H9 (cell line): Measurements from ENCODE around the gene RHEX. TPM values are rescaled to one million over a fixed set of nuclear protein-coding genes. Genes with fewer than 3 reads are reported as not detected.

Experiments used
- DNase-seq: peaks from one replicate; pipeline ENCODE4 v3.0.0-alpha.2; 2017
- H2AFZ ChIP-seq: one replicate; pipeline ENCODE4 v1.6.1; 2013; ENCODE audit warnings: mild to moderate bottlenecking, low read length, control low read depth, moderate library complexity
- H2AK5ac ChIP-seq: 2 replicates; pipeline ENCODE4 v1.6.1; 2013; ENCODE audit warnings: low read length, control low read depth, mixed read lengths; ENCODE audit not compliant: insufficient read length
- H2BK120ac ChIP-seq: one replicate; pipeline ENCODE4 v1.6.1; 2013; ENCODE audit warnings: low read depth, mild to moderate bottlenecking, low read length, control low read depth, inconsistent platforms; ENCODE audit not compliant: poor library complexity, severe bottlenecking
- H2BK12ac ChIP-seq: 2 replicates; pipeline ENCODE4 v1.6.1; 2013; ENCODE audit warnings: low read length, control low read depth, mixed read lengths, low read depth; ENCODE audit not compliant: insufficient read length
- H2BK15ac ChIP-seq: 2 replicates; pipeline ENCODE4 v1.6.1; 2013; ENCODE audit warnings: low read depth, low read length, control low read depth
- H2BK20ac ChIP-seq: one replicate; pipeline ENCODE4 v1.6.1; 2013; ENCODE audit warnings: low read depth, mild to moderate bottlenecking, low read length, control low read depth, inconsistent platforms; ENCODE audit not compliant: poor library complexity, severe bottlenecking
- H2BK5ac ChIP-seq: 2 replicates; pipeline ENCODE4 v1.6.1; 2013; ENCODE audit warnings: low read length, control low read depth, mixed read lengths; ENCODE audit not compliant: insufficient read length
- H3K14ac ChIP-seq: 2 replicates; pipeline ENCODE4 v1.6.1; 2013; ENCODE audit warnings: low read length, control low read depth; ENCODE audit not compliant: insufficient read depth
- H3K18ac ChIP-seq: 2 replicates; pipeline ENCODE4 v1.6.1; 2013; ENCODE audit warnings: low read depth, mild to moderate bottlenecking, mixed read lengths, low read length, control low read depth; ENCODE audit not compliant: insufficient read length
- H3K23ac ChIP-seq: 2 replicates; pipeline ENCODE4 v1.6.1; 2013; ENCODE audit warnings: low read length, control low read depth, mixed read lengths, low read depth; ENCODE audit not compliant: insufficient read length
- H3K23me2 ChIP-seq: 2 replicates; pipeline ENCODE4 v1.6.1; 2013; ENCODE audit warnings: low read depth, mild to moderate bottlenecking, mixed read lengths, low read length, control low read depth; ENCODE audit not compliant: insufficient read length, poor library complexity, severe bottlenecking
- H3K27ac ChIP-seq: 2 replicates; pipeline ENCODE4 v1.5.1; 2013; ENCODE audit warnings: low read length, control low read depth, mixed read lengths, low read depth; ENCODE audit not compliant: insufficient read length
- H3K27me3 ChIP-seq: 2 replicates; pipeline ENCODE4 v1.6.1; 2013; ENCODE audit warnings: low read length, control low read depth, inconsistent platforms; ENCODE audit not compliant: insufficient read depth
- H3K4ac ChIP-seq: 2 replicates; pipeline ENCODE4 v1.6.1; 2013; ENCODE audit warnings: low read depth, mild to moderate bottlenecking, control low read depth, inconsistent platforms, low read length, moderate library complexity
- H3K4me1 ChIP-seq: 2 replicates; pipeline ENCODE4 v1.6.1; 2013; ENCODE audit warnings: low read length, control low read depth, inconsistent platforms; ENCODE audit not compliant: insufficient read depth
- H3K4me2 ChIP-seq: 2 replicates; pipeline ENCODE4 v1.6.1; 2013; ENCODE audit warnings: low read length, control low read depth, mixed read lengths; ENCODE audit not compliant: insufficient read length, insufficient read depth
- H3K56ac ChIP-seq: 2 replicates; pipeline ENCODE4 v1.6.1; 2013; ENCODE audit warnings: low read depth, mild to moderate bottlenecking, mixed read lengths, low read length, control low read depth; ENCODE audit not compliant: insufficient read length
- H3K79me1 ChIP-seq: 2 replicates; pipeline ENCODE4 v1.6.1; 2013; ENCODE audit warnings: low read depth, mild to moderate bottlenecking, moderate library complexity, low read length, control low read depth, inconsistent platforms; ENCODE audit not compliant: insufficient read depth, poor library complexity, severe bottlenecking
- H3K79me2 ChIP-seq: 2 replicates; pipeline ENCODE4 v1.6.1; 2013; ENCODE audit warnings: low read length, control low read depth, inconsistent platforms; ENCODE audit not compliant: insufficient read depth
- H3K9ac ChIP-seq: 2 replicates; pipeline ENCODE4 v1.6.1; 2013; ENCODE audit warnings: low read length, control low read depth, mixed read lengths; ENCODE audit not compliant: insufficient read length; ENCODE audit errors: extremely low read depth
- H3K9me3 ChIP-seq: one replicate; pipeline ENCODE4 v1.6.1; 2013; ENCODE audit warnings: low read depth, low read length, inconsistent platforms; ENCODE audit not compliant: control insufficient read depth
- H3T11ph ChIP-seq: one replicate; pipeline ENCODE4 v1.6.1; 2013; ENCODE audit warnings: mild to moderate bottlenecking, low read length, control low read depth, inconsistent platforms
- H4K20me1 ChIP-seq: one replicate; pipeline ENCODE4 v1.6.1; 2013; ENCODE audit not compliant: control insufficient read depth, insufficient read length, insufficient read depth
- H4K5ac ChIP-seq: 2 replicates; pipeline ENCODE4 v1.6.1; 2013; ENCODE audit warnings: low read depth, mild to moderate bottlenecking, mixed read lengths, low read length, control low read depth; ENCODE audit not compliant: insufficient read length
- H4K8ac ChIP-seq: replicated peaks from 2 replicates; pipeline ENCODE4 v1.6.1; 2013; ENCODE audit warnings: low read length, control low read depth, mixed read lengths, low read depth; ENCODE audit not compliant: insufficient read length
- H4K91ac ChIP-seq: 2 replicates; pipeline ENCODE4 v1.6.1; 2013; ENCODE audit warnings: low read depth, mild to moderate bottlenecking, moderate library complexity, mixed read lengths, low read length, control low read depth; ENCODE audit not compliant: insufficient read length
- H3K27ac Mint-ChIP-seq, 3 experiments: 2 replicates in 2 of 3; 3 replicates in 1 of 3; pipeline ENCODE4 v1.8.0; 2020 to 2021; ENCODE audit warnings: mixed read lengths in 3 of 3, mild to moderate bottlenecking in 1 of 3, moderate library complexity in 1 of 3
- H3K27me3 Mint-ChIP-seq: 2 replicates; pipeline ENCODE4 v1.8.0; 2021; ENCODE audit warnings: low read depth, mild to moderate bottlenecking, moderate library complexity, mixed read lengths
- H3K36me3 Mint-ChIP-seq, 3 experiments: 2 replicates in 2 of 3; 3 replicates in 1 of 3; pipeline ENCODE4 v1.8.0; 2020 to 2021; ENCODE audit warnings: low read depth in 3 of 3, mixed read lengths in 3 of 3; ENCODE audit not compliant: insufficient read depth in 1 of 3
- H3K4me1 Mint-ChIP-seq, 2 experiments: 2 replicates each; pipeline ENCODE4 v1.8.0; 2020; ENCODE audit warnings: mixed read lengths in 2 of 2
- H3K4me3 Mint-ChIP-seq, 2 experiments: 2 replicates in 1 of 2; 3 replicates in 1 of 2; pipeline ENCODE4 v1.8.0; 2020 to 2021; ENCODE audit warnings: mild to moderate bottlenecking in 2 of 2, mixed read lengths in 2 of 2, moderate library complexity in 1 of 2
- H3K9me3 Mint-ChIP-seq, 2 experiments: 2 replicates in 1 of 2; 3 replicates in 1 of 2; pipeline ENCODE4 v1.8.0; 2020; ENCODE audit warnings: mild to moderate bottlenecking in 2 of 2, mixed read lengths in 2 of 2, moderate library complexity in 1 of 2
- WGBS: extraction: QIAGEN DNeasy Blood & Tissue Kit; methylation state at CpG from one replicate; pipeline ENCODE4 v1.1.7; 2013; ENCODE audit warnings: missing lambda C conversion rate, low lambda C conversion rate, mixed read lengths; ENCODE audit not compliant: insufficient read length; ENCODE audit errors: extremely low coverage; 5-methylcytosine and 5-hydroxymethylcytosine counted together
- total RNA-seq: library from RNA; stranded (reverse); gene quantifications from 2 replicates; pipeline ENCODE4 v1.2.1, GENCODE V29; 2021
- TF ChIP-seq, protein P1 (sequence below): fragments of 200-600 bp; sonication (generic); conservative IDR thresholded peaks from 3 replicates; pipeline ENCODE4 v1.8.0; 2021; ENCODE audit warnings: antibody characterized with exemption, mild to moderate bottlenecking

The RHEX gene
- total RNA-seq, 1 experiment from 2014 or later = not detected

DNA sequence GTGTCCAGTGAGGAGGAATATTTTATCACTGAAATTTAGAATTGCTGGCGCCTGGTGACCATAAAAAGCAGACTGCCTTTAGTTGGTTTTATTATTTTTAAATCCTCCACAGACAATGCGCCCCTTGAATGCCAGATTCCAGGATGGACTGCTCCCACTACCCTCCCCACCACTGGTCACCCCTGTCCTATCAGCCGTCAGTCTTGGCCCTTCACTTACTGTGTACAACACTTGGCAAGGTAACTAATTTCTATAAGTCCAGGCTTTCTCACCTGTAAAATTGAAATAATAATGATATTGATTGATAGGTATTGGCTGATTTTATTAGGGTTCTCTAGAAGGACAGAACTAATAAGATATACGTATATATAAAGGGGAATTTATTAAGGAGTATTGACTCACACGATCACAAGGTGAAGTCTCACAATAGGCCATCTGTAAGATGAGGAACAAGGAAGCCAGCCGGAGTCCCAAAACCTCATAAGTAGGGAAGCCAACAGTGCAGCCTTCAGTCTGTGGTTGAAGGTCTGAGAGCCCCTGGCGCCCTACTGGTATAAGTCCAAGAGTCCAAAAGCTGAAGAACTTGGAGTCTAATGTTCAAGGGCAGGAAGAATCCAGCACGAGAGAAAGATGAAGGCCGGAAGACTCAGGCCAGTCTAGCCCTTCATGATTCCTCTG is 17.8 kb downstream of the RHEX start:
- H2BK20ac ChIP-seq = no peak overlapping the region
- H4K20me1 ChIP-seq = no peaks in the 10 kb centered on the region
- no peaks in the 10 kb centered on the region for H3K79me2 ChIP-seq
- H4K5ac ChIP-seq = no peak overlapping the region
- H3K4ac ChIP-seq = no peak overlapping the region
- H3K9me3 ChIP-seq = no peaks in the 10 kb centered on the region
- H3K9ac ChIP-seq = no peak overlapping the region
- H3K56ac ChIP-seq = no peak overlapping the region
- no peaks in the 10 kb centered on the region for H3K27me3 ChIP-seq
- H3K27ac ChIP-seq = no peak overlapping the region
- H3K4me1 ChIP-seq = peaks cover 2% of the 10 kb centered on the region; the same call in 1 of the 2 replicates
- H2BK12ac ChIP-seq = no peak overlapping the region
- H3K36me3 Mint-ChIP-seq = no peaks in the 10 kb centered on the region
- H3K4me1 Mint-ChIP-seq = peaks cover 5 to 20% of the 10 kb centered on the region in 2 experiments
- no peak overlapping the region for H3K18ac ChIP-seq
- H3K27me3 Mint-ChIP-seq = peaks cover 4% of the 10 kb centered on the region
- H3K27ac Mint-ChIP-seq = no peak overlapping the region
- H3K23ac ChIP-seq = no peak overlapping the region
- TF ChIP-seq, protein P1, sequence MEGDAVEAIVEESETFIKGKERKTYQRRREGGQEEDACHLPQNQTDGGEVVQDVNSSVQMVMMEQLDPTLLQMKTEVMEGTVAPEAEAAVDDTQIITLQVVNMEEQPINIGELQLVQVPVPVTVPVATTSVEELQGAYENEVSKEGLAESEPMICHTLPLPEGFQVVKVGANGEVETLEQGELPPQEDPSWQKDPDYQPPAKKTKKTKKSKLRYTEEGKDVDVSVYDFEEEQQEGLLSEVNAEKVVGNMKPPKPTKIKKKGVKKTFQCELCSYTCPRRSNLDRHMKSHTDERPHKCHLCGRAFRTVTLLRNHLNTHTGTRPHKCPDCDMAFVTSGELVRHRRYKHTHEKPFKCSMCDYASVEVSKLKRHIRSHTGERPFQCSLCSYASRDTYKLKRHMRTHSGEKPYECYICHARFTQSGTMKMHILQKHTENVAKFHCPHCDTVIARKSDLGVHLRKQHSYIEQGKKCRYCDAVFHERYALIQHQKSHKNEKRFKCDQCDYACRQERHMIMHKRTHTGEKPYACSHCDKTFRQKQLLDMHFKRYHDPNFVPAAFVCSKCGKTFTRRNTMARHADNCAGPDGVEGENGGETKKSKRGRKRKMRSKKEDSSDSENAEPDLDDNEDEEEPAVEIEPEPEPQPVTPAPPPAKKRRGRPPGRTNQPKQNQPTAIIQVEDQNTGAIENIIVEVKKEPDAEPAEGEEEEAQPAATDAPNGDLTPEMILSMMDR = no peak
- H4K8ac ChIP-seq = no peak overlapping the region
- WGBS = no CpG with 5 or more reads among the region's 9 CpGs
- no peak overlapping the region for H3T11ph ChIP-seq
- H3K4me2 ChIP-seq = no peak overlapping the region
- no peaks in the 10 kb centered on the region for H3K23me2 ChIP-seq
- no peaks in the 10 kb centered on the region for H3K79me1 ChIP-seq
- no peak overlapping the region for H3K14ac ChIP-seq
- no peak overlapping the region for H2AK5ac ChIP-seq
- H3K9me3 Mint-ChIP-seq = no peaks in the 10 kb centered on the region
- no peak overlapping the region for H2BK15ac ChIP-seq
- no peak overlapping the region for H2BK120ac ChIP-seq
- H2AFZ ChIP-seq = no peak overlapping the region
- H2BK5ac ChIP-seq = no peak overlapping the region
- H3K4me3 Mint-ChIP-seq = no peak overlapping the region
- no peak for DNase-seq
- H4K91ac ChIP-seq = no peak overlapping the region
